ENCODE measurements around the gene MYEOV.

Gene MYEOV

DNA sequence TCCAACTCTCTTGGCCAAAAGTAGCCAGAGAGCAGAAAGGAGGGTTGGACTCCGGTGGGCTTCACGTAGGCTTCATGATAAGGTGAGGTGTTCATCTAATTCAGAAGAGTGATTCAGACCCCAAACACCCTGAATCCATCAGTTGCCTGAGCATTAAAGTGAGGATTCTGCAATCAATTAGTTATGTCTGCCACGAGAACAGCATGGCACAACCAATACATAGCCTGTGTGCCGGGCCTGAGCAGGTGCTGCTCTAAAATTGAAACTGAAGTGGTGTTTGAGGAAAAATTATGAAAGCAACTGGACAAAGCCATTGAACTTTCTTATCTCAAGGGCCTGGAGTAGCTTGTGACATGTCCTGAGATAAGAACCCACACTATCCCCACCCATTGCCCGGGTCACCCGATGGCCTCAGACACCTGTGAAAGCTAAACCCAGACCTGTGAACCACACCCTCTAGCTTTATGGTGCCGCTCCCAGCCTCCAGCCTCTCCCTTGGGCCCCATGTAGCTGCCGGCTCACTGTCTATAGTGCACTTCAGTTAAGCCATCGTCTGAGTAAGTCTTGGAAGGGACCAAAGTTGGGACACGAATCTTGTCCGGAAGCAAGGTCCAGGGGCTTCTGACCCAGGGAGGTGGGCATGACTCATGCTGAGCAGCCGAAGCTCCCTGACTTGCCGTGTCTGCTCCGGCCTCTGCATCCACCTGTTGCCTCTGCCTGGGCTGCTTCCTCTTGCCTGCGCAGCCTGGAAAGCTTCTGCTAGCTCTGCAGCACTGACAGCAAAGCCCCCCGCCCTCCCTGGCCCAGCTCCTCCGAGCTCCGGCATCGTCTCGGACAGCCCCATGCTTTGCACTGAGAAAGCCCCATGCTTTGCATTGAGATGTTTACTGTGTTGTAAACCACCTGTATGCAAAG, 5.7 kb upstream of the MYEOV start:
- DNase-seq: no peak

DNA sequence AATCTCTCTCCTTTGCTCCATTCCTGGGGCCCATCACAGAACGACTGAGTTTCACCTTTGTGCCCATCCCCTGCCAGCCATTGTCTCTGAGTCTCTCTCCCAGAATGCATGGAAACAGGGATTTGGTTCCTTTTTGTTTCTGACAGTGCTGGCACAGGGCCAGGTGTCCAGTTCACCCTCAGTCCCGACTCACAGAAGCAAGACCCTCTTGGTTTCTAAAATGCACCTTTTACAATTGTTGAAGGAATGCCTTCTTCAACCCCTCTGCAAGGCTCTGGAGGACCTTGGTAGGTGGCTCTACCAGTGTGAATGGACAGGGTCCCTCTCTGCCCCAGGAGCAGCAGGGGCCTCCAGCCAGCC, 5.1 kb upstream of the MYEOV start:
- no peak for DNase-seq

DNA sequence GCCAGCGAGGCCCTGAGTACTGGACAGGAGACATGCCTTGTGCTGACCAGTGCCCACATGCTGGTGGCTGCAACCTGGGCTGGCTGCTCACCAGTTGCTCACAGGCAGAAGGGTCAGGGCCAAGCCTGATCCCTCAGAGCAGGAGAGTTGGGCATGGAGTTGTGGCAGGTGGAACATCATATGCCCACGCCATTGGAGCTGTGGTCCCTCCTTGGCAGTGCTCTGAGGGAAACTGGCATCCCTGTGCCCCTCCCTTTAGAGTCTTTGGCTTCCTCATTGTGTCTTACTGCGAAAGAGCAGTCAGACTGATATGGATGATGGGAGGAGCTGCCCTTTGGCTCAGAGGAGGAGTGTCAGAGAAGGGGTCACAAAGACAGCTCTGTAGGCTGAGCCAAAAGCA, 3.1 kb upstream of the MYEOV start:
- DNase-seq: no peak

DNA sequence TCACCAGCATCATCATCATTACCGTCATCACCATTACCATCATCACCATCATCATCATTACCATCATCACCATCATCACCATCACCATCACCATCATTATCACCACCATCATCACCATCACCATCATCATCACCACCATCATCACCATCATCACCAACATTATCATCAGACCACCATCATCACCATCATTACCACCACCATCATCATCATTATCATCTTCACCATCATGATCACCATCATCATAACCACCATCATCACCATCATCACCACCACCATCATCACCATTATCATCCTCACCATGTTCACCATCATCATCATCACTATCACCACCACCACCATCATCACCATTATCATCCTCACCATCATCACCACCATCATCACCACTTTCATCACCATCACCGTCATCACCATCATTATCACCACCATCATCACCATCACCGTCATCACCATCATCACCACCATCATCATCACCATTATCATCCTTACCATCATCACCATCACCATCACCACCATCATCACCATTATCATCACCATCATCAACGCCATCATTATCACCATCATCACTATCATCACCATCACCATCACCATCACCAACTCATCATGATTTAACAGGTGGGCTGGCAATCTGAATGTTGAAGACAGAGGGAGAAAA, 2.4 kb upstream of the MYEOV start:
- DNase-seq: no peak

DNA sequence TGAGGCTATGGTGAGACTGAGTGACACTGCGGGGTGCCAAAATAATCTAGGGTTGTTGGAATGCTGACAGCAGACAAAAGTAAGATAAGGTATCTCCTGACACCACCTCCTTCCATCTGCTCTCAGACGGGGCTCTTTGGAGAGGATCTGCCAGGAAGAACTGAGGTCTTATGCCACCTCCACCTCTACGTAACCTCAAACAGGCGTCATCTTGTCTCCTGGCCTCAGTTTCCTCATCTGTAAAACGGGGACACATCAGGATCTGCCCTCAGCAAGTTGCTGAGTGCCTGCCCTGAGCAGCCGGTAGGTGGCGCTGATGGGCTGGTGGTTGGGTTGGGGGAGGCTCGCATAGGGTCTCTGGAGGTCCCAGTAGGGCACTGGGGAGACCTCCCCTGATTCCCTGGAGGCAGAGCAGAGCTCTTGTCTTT, 1.7 kb upstream of the MYEOV start:
- peak; percentile 50 to 54 for DNase-seq

DNA sequence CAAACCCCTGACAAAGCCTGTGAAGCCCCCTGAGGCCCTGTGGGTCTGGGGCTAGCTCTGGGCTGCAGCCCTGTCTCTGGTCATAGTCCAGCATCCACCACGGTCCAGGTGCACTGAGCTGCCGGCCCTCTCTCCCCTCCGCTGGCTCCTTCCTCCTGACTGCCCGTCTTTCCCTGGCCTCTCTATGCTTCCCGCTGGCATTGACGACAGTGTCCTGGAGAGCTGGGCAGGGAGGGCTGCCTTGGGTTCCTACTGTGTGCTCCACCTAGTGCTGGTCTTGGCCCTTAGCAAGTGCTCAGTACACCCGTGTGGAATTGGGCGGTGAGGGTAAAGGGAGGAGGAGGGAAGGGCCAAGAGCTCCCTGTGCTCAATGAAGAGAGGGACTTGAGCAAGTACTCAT, 868 bp upstream of the MYEOV start:
- DNase-seq: no peak

DNA sequence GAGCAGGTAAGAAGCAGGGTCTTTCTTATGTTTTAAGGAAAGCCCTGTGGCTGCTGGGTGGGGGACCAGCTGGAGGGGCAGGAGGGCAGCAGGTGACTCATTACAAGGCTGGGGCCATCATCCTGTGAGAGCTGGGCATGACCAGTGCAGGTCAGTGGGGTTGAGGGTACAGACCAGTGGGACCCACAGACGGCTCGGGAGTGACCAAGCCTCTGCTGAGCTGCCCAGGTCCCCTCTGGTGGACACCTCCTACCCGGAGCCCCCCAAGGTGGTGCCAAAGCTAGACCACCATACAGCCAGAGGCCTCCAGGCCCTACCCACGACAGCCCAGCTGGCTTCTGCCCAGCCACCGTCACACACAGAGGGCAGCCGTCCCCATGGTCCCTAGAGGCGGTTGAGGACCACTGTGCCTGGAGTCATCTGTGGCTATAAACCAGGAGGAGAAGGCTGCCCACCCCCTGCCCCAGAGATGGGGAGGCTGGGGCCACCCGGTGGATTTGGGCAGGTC, 670 bp downstream of the MYEOV start:
- no peak for DNase-seq

DNA sequence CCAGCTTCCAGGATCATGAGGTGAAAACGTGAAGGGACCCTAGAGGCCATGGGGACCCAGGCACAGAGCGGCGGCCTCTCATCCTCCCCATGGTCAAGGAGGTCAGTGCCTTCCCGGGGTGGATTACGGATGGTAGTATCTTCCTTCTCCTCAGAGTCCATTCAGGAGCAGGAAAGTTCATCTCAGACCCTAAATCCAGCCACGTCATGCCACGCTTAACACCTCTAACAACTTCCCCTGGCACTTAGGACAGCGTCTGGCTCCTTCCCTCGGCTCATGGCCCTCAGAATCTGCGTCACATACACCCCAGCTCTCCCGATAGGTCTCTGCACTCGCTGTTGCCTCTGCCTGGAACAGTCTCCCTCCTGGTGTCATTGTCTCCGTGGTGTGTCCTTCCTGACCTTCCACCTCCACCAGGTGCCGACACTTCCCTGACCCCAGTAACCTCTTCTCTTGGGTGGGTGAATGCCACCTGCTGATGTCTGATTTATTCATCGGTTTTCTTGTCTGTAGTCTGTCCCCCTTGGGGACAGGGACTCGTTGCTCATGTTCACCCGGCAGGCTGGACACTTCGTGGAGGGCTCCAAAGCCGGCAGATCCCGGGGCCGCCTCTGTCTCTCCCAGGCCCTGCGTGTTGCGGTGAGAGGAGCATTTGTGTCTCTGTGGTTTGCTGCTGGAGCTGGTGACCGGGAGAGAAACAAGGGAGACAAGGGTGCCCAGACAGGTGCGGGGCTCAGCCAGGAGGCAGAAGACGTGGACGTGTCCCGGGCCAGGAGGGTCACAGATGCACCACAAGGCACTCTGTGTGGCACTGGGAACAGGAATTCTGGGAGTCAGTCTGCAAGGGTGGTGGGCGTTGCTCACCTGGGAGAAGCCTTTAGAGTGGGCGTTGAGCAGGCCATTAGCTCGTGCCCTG, 1.4 kb downstream of the MYEOV start:
- no peak for DNase-seq

DNA sequence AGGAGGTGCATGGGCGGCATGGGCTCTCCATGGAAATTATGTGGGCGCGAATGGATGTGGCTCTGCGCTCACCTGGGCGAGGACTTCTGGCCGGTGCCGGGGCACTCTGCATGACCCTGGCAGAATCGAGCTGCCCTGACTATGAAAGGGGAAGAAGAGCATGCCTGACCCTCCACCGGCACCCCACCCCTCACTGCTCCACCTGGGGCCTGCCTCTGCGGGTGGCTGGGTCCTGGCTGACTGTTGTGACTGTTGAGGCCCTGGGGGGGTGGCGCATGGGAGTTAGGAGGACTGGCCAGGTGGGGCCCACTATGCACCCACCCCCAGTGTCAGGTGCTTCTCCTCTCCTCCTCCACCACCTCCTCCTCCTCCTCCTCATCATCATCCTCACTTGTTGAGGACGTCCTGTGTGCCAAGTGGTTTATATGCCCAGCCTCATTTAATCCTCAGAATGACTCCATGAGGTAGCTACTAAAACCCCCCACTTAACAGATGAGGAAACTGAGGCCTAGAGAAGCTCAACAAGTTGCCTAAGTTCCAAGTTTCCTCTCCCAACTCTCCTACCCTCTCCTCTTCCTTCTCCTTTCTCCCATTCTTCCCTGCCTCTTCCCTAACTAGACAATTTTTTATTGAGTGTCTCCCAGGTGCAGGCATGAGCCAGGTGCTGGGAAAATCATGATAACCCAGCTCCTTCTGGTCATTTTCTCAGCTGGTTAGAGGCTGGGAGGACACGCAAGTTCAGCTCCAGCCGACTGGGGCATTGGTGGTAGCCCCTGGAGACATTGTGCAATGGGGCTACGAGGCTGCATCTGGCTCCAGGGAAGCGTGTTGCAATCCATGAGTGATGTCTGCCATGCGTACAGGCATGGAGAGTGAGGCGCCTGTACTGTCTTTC, 2.3 kb downstream of the MYEOV start:
- DNase-seq: no peak

DNA sequence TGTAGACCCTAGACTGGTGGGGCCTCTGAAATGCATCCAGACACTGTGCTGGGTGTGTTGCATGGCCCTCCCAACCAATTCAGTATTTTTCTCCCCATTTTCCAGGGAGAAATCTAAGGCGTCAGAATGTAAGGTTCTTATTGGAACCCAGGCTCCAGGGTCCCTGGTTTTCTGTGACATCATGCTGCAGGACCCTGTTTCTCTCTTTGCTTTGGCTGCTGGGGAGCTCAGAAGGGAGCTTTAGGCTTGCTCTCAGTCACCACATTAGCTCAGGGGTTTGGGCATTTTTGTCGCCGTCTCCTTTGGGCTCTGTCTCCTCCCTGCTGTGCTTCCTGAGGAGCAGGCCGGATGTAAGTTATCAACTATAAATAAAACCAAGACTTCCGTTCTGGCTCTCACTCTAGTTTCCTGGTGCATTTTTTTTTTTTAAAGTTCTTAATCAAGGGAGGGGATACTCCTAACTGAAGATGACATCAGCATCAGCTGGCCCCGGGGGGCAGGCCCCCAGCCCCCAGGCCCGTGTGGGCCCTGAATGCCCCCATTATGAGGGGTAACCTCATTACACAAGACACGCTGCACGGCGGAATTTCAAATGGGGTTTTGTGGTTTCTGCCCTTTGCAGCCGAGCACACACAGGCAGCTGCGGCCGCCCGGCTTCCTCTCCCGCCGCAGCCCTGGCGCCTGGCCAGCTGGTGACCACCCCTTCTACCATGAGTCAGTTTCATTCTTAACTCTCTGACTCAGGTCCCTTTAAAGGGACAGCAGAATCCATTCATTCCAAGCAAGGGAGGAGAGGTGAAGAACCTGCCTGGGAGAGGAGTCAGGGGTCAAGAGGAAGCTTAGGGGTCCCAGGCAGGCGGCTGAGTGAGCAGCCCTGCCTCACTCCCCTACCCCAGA, 3.2 kb downstream of the MYEOV start:
- DNase-seq: peak; percentile 60 to 61

DNA sequence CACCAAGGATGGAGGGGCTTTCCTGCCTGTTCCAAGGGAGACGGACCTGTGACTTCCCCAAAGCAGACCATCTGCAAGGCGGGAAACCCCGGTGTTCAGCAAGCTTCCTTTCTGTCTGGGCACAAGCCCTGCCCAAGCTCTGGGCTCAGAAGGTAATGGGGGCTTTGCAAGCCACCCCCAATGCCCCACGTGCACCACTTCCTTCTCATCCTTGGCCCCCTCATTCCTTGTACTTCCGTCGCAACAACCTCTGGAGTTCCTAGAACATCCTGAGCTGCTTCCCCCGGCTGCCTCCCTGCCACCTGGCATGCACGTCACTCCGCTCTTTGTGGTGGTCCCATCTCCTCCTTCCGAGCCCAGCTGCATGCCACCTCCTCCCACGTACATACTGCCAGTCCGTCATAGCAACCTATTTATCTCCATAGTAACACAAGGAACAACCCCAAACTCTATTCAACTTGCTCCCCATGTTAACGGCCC, 3.9 kb downstream of the MYEOV start:
- DNase-seq: peak; percentile 16 to 28

DNA sequence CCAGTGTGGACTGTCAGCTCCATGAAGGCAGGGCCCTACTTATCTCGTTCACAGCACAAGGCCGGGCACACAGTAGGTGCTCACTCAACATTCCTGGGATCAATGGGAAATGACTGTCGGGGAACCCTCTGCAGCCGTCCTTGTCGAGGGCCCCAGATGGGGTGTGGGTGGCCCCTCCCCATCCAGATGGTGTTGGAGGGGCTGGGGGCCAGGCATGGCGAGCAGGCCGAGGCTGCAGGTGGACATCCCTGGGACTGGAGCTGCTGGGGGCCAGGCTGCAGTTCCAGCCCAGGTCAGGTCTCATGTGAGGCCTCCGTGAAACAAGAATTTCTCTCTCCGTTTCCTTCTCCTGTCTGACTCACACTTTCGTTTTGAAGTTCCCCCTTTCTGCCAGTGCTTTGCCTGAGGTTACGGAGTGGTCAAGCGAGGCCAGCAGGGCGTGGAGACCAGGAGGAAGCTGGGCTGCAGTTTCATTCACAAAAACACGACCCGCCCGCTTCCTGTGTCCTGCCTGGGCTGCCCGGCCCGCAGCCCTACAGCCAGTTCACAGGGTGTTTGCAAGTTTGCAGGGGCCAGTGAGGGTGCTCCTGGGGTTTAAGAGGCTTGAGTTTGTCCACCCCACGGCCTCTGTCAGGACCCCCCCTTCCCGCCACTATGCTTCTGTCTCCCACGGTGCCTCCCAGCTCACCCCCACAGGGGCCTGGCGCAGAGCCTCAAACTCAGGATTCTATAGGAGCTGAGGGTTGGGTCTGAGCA, 4.5 kb downstream of the MYEOV start:
- DNase-seq: no peak

DNA sequence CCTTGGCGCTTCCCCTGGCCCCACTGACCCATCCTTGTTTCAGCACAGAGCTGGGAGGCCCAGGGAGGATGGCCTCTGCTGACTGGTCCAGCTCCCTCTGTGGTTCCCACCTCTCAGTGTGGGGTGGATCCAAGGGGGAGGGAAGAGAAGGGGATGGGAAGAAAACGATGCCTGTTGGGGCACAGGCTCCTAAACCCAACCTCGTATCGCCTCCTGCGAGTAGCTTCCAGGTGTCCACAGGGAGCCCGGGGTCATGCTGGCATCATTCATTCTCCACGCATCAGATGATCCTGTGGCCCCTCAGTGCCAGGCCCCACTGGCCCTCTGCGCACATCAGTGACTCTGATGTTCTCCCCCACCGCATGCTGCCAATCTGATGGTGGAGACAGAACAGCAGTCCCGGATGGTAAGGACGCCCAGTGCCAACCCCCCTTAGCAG, 5.1 kb downstream of the MYEOV start:
- DNase-seq: no peak

DNA sequence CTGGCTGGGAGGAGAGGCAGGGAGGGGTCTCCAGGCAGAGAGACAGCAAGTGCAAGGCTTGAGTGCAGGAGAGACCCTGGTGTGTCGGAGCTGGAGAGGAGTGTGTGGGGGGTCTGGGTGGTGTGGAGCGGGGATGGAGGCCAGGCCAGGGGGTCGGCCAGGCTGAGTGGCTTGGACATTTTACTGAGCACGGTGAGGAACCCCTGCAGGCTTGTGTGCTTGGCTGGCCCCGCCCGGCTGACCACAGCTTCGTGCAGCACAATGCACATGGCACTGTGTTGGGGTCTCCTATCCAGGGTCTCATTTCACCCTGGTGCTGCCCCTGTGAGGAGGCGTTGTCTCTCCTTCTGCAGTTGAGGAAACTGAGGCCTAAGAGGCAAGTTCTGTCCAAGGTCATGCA, 5.6 kb downstream of the MYEOV start:
- DNase-seq: no peak

DNA sequence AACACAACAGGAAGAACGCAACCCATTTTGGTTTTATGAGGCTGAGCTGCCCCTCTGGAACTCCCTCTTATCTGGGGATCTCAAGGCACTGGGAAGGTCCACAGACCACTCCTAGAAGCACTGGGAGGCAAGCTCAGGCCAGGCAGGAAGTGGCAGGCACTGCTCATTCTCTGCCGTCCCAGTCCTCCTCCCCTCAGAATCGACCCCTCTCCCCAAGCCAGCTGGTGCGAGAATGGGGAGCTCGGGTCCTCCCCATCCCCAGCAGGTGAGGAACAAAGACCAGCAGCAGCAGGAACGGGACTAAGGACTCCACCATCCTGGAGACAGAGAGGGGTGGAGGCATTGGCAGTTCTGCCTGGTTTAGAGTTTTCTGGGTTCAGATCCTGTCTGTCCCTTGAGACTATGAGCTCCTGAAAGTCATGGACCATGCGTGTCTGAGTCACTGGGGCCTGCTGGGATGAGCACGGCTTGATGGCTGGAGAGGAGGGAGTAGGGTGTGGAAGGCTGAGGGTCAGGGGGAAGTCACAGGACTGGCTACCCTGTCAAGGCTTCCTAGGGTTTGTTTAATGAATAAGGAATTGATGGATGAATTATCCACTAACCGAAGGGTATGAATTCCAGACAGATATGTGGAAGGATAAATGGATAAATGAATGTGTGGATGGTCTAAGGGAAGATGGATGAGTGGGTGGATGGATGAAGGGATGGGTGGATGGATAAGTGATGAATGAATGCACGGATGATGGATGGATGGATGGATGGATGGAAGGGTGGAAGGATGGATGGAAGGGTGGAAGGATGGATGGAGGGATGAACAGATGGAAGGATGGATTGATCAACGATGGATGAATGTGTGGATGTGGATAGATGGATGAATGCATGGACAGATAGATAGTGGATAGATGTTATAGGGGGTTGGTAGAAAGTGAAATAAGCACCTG, 6.4 kb downstream of the MYEOV start:
- DNase-seq: no peak

DNA sequence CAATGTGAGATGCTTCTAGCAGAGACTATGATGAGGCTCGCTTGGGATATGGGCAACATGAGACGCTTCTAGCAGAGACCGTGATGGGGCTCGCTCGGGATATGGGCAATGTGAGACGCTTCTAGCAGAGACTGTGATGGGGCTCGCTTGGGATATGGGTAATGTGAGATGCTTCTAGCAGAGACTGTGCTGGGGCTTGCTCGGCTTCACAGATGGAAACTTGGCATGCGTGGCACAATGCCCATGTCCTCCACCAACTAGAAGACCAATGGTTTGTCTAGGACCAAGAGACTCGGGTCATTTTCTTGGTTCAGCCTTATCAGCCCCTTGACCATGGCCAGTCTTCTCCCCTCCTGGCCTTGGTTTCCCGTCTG, 7.1 kb downstream of the MYEOV start:
- no peak for DNase-seq

DNA sequence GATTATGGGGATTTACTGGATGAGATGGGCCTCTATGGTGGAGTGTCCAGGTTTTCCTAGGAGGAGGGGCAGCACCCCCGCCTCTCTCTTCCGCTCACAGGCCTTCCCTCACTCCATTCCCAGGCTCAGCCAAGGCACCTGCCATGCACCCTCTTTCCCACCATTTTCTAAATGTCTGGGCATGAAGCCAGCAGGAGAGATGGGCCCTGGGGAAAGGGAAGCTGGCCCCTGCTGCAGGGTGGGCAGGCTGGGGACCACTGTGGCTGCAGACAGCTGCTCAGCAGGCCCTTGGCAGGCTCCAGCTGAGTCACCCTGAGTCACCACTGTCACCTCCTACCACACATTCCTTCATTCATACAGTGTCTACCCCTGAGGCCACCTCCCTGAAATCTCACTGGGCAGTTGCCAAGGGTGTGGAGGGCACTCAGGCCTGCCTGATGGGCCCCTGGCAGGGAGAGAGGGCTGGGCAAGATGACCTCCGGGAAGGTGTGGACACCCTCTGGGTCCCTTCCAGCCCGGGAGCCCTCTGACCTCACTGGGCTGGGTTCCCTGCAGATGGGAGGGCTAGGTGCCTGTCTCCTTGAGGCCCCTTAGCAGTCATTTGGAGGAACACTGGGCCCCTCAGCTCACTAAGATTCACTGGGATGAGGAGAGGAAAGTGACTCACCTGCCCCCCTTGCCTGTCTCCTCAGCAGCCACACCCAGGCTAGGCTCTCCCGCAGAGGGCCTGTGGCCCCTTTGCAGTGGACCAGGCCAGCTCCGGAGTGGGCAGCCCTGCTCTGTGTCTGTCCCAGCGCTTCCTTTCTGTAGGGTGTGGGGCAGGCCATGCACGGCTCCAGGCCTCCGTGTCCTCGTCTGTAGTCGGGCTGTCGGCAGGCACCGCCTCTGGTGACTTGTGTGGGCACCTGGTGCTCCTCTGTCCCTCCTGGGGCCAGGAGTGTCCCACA, 7.8 kb downstream of the MYEOV start:
- no peak for DNase-seq
